ENCODE results near the gene AFF3. TPM values are rescaled to one million over a fixed set of nuclear protein-coding genes. Genes with fewer than 3 reads are reported as not detected.

AFF3 gene
- total RNA-seq, 1 experiment from 2014 or later: 0.42 TPM

GRCh38 chr2:99836690-99837605, 305.4 kb downstream of the AFF3 start:
- DNase-seq (ENCODE audit: unreplicated experiment): no peak
- Mint-ChIP-seq H3K4me1 (ENCODE audit: insufficient read depth, unreplicated experiment) (peaks cover 5% of the 10 kb centered on the region), H3K27ac (ENCODE audit: low read depth, unreplicated experiment) (no peak overlapping the region), H3K4me3 (ENCODE audit: unreplicated experiment) (no peak overlapping the region), H3K9me3 (ENCODE audit: unreplicated experiment) (no peaks in the 10 kb centered on the region), H3K27me3 (ENCODE audit: insufficient read depth, unreplicated experiment) (no peaks in the 10 kb centered on the region), H3K36me3 (ENCODE audit: insufficient read depth, unreplicated experiment) (no peaks in the 10 kb centered on the region)
- TF ChIP-seq CTCF (IDR thresholded peaks at IDR 0.05; ENCODE audit: unreplicated experiment): no peak
- no TSS peak for BruUV-seq (replicated peaks)
- ChIA-PET POLR2A (no interaction called here), CTCF (interaction anchor here (0.6 kb wide), 1 partner anchor 426 kb away, joined by 5 read pairs; no protein-coding TSS in a partner anchor)
- intact Hi-C loops (cut with micrococcal nuclease): no loop called here

- no peak for DNase-seq (ENCODE audit: unreplicated experiment)
- ChIA-PET POLR2A (no interaction called here), CTCF (no interaction called here)
- TF ChIP-seq CTCF (IDR thresholded peaks at IDR 0.05; ENCODE audit: unreplicated experiment): no peak
- no peaks in the 10 kb centered on the region for H3K36me3 Mint-ChIP-seq (ENCODE audit: insufficient read depth, unreplicated experiment)
- intact Hi-C loops (cut with micrococcal nuclease): no loop called here
- H3K4me3 Mint-ChIP-seq (ENCODE audit: unreplicated experiment): no peak overlapping the region
- H3K4me1 Mint-ChIP-seq (ENCODE audit: insufficient read depth, unreplicated experiment): peaks cover 5% of the 10 kb centered on the region
- no peaks in the 10 kb centered on the region for H3K27me3 Mint-ChIP-seq (ENCODE audit: insufficient read depth, unreplicated experiment)
- no peaks in the 10 kb centered on the region for H3K9me3 Mint-ChIP-seq (ENCODE audit: unreplicated experiment)
- no peak overlapping the region for H3K27ac Mint-ChIP-seq (ENCODE audit: low read depth, unreplicated experiment)
- BruUV-seq (replicated peaks): no TSS peak
Measured at GRCh38 chr2:99834426-99834825, 308.0 kb downstream of the AFF3 start.

- ChIA-PET CTCF (no interaction called here), POLR2A (no interaction called here)
- Mint-ChIP-seq H3K4me3 (ENCODE audit: unreplicated experiment) (no peak overlapping the region), H3K9me3 (ENCODE audit: unreplicated experiment) (no peaks in the 10 kb centered on the region), H3K4me1 (ENCODE audit: insufficient read depth, unreplicated experiment) (peaks cover 5% of the 10 kb centered on the region), H3K27me3 (ENCODE audit: insufficient read depth, unreplicated experiment) (no peaks in the 10 kb centered on the region), H3K27ac (ENCODE audit: low read depth, unreplicated experiment) (no peak overlapping the region), H3K36me3 (ENCODE audit: insufficient read depth, unreplicated experiment) (no peaks in the 10 kb centered on the region)
- no peak for DNase-seq (ENCODE audit: unreplicated experiment)
- TF ChIP-seq CTCF (IDR thresholded peaks at IDR 0.05; ENCODE audit: unreplicated experiment): no peak
- intact Hi-C loops (cut with micrococcal nuclease): no loop called here
- BruUV-seq (replicated peaks): no TSS peak
Measured at GRCh38 chr2:99833586-99834201, 308.7 kb downstream of the AFF3 start.

GRCh38 chr2:99832926-99833325, 309.5 kb downstream of the AFF3 start:
- BruUV-seq (replicated peaks): no TSS peak
- Mint-ChIP-seq H3K27ac (ENCODE audit: low read depth, unreplicated experiment) (no peak overlapping the region), H3K27me3 (ENCODE audit: insufficient read depth, unreplicated experiment) (no peaks in the 10 kb centered on the region), H3K4me3 (ENCODE audit: unreplicated experiment) (no peak overlapping the region), H3K9me3 (ENCODE audit: unreplicated experiment) (no peaks in the 10 kb centered on the region), H3K4me1 (ENCODE audit: insufficient read depth, unreplicated experiment) (peaks cover 5% of the 10 kb centered on the region), H3K36me3 (ENCODE audit: insufficient read depth, unreplicated experiment) (no peaks in the 10 kb centered on the region)
- ChIA-PET CTCF (no interaction called here), POLR2A (no interaction called here)
- intact Hi-C loops (cut with micrococcal nuclease): no loop called here
- no peak for TF ChIP-seq CTCF (IDR thresholded peaks at IDR 0.05; ENCODE audit: unreplicated experiment)
- DNase-seq (ENCODE audit: unreplicated experiment): no peak
